HuH-7.5 (cell line): ENCODE results near the gene LYST.
"Not testable (repeated sequence)": the region's sequence is repeated elsewhere in the genome, so short reads cannot be mapped to it uniquely, and the experiment has no call there.

ENCODE experiments used
- DNase-seq: peaks from one replicate; pipeline ENCODE4 v3.0.0; 2011; ENCODE audit warnings: low spot score

LYST gene

GRCh38 chr1:235757587-235758096 is 109.1 kb downstream of the LYST start:
- no peak for DNase-seq

- not testable (repeated sequence) for DNase-seq
Observed at GRCh38 chr1:235754186-235754585, 112.5 kb downstream of the LYST start.

GRCh38 chr1:235749755-235750300 is 116.9 kb downstream of the LYST start:
- no peak for DNase-seq

GRCh38 chr1:235748747-235749146 is 118.0 kb downstream of the LYST start:
- no peak for DNase-seq

GRCh38 chr1:235746245-235746644 is 120.5 kb downstream of the LYST start:
- no peak for DNase-seq

- DNase-seq, result no peak
Observed at GRCh38 chr1:235745503-235746136, 121.1 kb downstream of the LYST start.

- no peak for DNase-seq
Observed at GRCh38 chr1:235742914-235743599, 123.6 kb downstream of the LYST start.

- no peak for DNase-seq
Observed at GRCh38 chr1:235741294-235741693, 125.4 kb downstream of the LYST start.

- DNase-seq, result no peak
Observed at GRCh38 chr1:235739631-235740030, 127.1 kb downstream of the LYST start.

GRCh38 chr1:235739124-235739523 is 127.6 kb downstream of the LYST start:
- DNase-seq, result no peak

GRCh38 chr1:235737751-235738150 is 129.0 kb downstream of the LYST start:
- no peak for DNase-seq

- no peak for DNase-seq
Observed at GRCh38 chr1:235736263-235736662, 130.4 kb downstream of the LYST start.

- no peak for DNase-seq
Observed at GRCh38 chr1:235735621-235736020, 131.1 kb downstream of the LYST start.

- DNase-seq, result no peak
Observed at GRCh38 chr1:235734335-235734734, 132.4 kb downstream of the LYST start.

GRCh38 chr1:235730007-235730406 is 136.7 kb downstream of the LYST start:
- no peak for DNase-seq

- no peak for DNase-seq
Observed at GRCh38 chr1:235726557-235726956, 140.1 kb downstream of the LYST start.

- no peak for DNase-seq
Observed at GRCh38 chr1:235725434-235725833, 141.3 kb downstream of the LYST start.

- DNase-seq, result no peak
Observed at GRCh38 chr1:235724730-235725129, 142.0 kb downstream of the LYST start.

- no peak for DNase-seq
Observed at GRCh38 chr1:235722858-235723257, 143.8 kb downstream of the LYST start.

GRCh38 chr1:235721982-235722381 is 144.7 kb downstream of the LYST start:
- no peak for DNase-seq

- no peak for DNase-seq
Observed at GRCh38 chr1:235720544-235720943, 146.2 kb downstream of the LYST start.

GRCh38 chr1:235714205-235714897 is 152.4 kb downstream of the LYST start:
- no peak for DNase-seq

- DNase-seq, result no peak
Observed at GRCh38 chr1:235712812-235713211, 153.9 kb downstream of the LYST start.
